Measurements from ENCODE around the gene ZNF45. TPM values are rescaled to one million over a fixed set of nuclear protein-coding genes. Genes with fewer than 3 reads are reported as not detected.
A peak's percentile ranks its signal among the peaks of the same experiment; 100 is the strongest.
"Not testable (repeated sequence)": the region's sequence is repeated elsewhere in the genome, so short reads cannot be mapped to it uniquely, and the experiment has no call there.

Gene ZNF45
- total and polyA plus RNA-seq, 2 donors from 2014 or later, result 4.8 to 16.1 TPM

DNA sequence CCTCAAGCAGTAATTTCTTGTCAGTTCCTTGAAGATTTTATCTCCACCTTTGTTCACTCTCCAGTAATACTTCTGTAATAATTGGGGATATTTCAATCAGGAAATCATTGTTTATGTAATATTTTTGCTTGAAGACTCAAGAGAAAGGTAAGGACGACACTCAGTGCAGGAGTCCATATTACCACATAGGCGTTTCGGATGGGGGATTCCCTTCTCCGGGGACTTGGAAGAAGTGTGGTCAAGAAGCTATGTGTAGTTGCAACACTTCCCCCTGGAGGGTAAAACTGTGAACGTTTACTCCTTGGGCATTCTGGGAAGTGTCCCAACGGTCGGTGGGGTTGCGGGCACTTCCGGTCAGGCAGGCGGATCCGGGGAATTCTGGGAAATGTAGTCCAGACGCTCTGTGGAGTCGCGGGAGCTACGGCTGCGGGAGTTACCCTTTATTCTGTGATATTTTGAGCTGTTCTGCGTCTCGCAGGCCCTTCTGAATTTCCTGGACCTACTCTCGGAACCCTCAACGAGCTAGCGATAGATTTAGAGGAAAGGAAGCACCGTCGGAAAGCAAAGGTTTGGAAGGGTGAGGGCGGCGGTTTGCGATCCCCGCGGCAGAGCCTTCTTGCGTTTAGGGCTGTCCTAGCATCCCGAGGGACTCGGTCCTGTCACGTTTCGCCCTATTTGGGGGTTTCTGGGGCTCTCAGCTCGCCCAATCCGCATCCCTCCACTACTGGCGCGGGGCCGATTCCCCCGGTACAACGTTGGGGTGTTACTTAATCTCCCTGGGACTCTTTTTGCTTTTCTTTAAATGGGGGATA, 16.0 kb upstream of the ZNF45 start, which contains the start of gene ZNF221:
Gene ZNF221, plus strand, starts transcription at position 395 of the 812 bp plus-strand sequence. CDS start 11,499 bp downstream, outside the sequence.
- peak within 1 kb of the TSS; percentile 88 to 99 (median 98) for H3K4me3 ChIP-seq (ENCODE audit: low read length in 3 of 3)
- H3K27me3 ChIP-seq (ENCODE audit: control insufficient read depth, insufficient read depth, low read length), result no peaks in the 10 kb centered on the region
- H3K27ac ChIP-seq (ENCODE audit: low read depth in 2 of 2, low read length in 2 of 2), result peak within 1 kb of the TSS; percentile 47 to 63
- H3K9me3 ChIP-seq (ENCODE audit: control insufficient read depth in 2 of 3, insufficient read depth in 1 of 3, low read length in 3 of 3), result peaks cover 0 to 39% (median 2%) of the 10 kb centered on the region in 3 donors
- no peaks in the 10 kb centered on the region for H3K4me1 ChIP-seq (ENCODE audit: control insufficient read depth in 2 of 3, insufficient read depth in 2 of 3, low read depth in 1 of 3, low read length in 3 of 3)
- FAIRE-seq (no peak), DNase-seq (peak; percentile 93 to 98 (median 95))
- H3K9ac ChIP-seq (ENCODE audit: low read length in 3 of 3), result peak within 1 kb of the TSS; percentile 57 to 82 (median 78)
- TF ChIP-seq, protein P1, sequence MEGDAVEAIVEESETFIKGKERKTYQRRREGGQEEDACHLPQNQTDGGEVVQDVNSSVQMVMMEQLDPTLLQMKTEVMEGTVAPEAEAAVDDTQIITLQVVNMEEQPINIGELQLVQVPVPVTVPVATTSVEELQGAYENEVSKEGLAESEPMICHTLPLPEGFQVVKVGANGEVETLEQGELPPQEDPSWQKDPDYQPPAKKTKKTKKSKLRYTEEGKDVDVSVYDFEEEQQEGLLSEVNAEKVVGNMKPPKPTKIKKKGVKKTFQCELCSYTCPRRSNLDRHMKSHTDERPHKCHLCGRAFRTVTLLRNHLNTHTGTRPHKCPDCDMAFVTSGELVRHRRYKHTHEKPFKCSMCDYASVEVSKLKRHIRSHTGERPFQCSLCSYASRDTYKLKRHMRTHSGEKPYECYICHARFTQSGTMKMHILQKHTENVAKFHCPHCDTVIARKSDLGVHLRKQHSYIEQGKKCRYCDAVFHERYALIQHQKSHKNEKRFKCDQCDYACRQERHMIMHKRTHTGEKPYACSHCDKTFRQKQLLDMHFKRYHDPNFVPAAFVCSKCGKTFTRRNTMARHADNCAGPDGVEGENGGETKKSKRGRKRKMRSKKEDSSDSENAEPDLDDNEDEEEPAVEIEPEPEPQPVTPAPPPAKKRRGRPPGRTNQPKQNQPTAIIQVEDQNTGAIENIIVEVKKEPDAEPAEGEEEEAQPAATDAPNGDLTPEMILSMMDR (IDR thresholded peaks at IDR 0.05; ENCODE audit: borderline replicate concordance, extremely low read depth, insufficient read depth), result peak; percentile 57
- intact Hi-C loops (cut with DNase I), result no loop called here
- peaks cover 0 to 2% (median 0%) of the 10 kb centered on the region in 3 donors for H3K36me3 ChIP-seq (ENCODE audit: control insufficient read depth in 2 of 3, insufficient read depth in 3 of 3, low read length in 3 of 3)

DNA sequence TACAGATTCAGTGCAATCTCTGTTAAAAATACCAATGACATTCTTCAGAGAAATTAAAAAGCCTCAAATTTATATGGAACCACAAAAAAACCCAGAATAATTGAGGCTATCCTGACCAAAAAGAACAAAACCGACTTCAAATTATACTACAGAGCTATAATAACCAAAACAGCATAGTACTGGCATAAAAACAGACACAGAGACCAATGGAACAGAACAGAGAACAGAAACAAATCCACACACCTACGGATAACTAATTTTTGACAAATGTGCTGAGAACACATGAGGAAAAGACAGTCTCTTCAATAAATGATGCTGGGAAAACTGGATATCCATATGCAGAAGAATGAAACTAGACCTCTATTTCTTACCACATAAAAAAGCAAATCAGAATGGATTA, 14.7 kb upstream of the ZNF45 start:
- intact Hi-C loops (cut with DNase I); FAIRE-seq; DNase-seq: not testable (repeated sequence)

DNA sequence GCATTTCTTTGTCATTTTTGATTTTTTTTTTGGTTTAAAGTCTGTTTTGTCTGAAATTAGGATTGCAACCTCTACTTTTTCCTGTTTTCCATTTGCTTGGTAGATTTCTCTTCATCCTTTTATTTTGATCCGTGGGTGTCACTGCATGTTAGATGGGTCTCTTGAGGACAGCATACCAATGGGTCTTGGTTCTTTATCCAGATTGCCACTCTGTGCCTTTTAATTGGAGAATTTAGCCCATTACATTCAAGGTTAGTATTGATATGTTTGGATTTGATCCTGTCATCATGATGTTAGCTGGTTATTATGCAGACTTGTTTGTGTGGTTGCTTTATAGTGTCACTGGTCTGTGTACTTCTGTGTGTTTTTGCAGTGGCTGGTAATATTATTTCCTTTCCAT, 12.3 kb upstream of the ZNF45 start:
- H3K36me3 ChIP-seq (ENCODE audit: control insufficient read depth in 2 of 3, insufficient read depth in 3 of 3, low read length in 3 of 3); H3K27me3 ChIP-seq (ENCODE audit: control insufficient read depth, insufficient read depth, low read length); intact Hi-C loops (cut with DNase I); DNase-seq; FAIRE-seq; H3K27ac ChIP-seq (ENCODE audit: low read depth in 2 of 2, low read length in 2 of 2); H3K9ac ChIP-seq (ENCODE audit: low read length in 3 of 3); H3K4me1 ChIP-seq (ENCODE audit: control insufficient read depth in 2 of 3, insufficient read depth in 2 of 3, low read depth in 1 of 3, low read length in 3 of 3); H3K4me3 ChIP-seq (ENCODE audit: low read length in 3 of 3): not testable (repeated sequence)
- H3K9me3 ChIP-seq (ENCODE audit: control insufficient read depth in 2 of 3, insufficient read depth in 1 of 3, low read length in 3 of 3), result peaks cover 0 to 25% (median 2%) of the 10 kb centered on the region in 3 donors

More for the DNA sequence above, 14.7 kb upstream of the ZNF45 start:
- H3K9ac ChIP-seq (ENCODE audit: low read length in 3 of 3); H3K27ac ChIP-seq (ENCODE audit: low read depth in 2 of 2, low read length in 2 of 2); H3K36me3 ChIP-seq (ENCODE audit: control insufficient read depth in 2 of 3, insufficient read depth in 3 of 3, low read length in 3 of 3); H3K27me3 ChIP-seq (ENCODE audit: control insufficient read depth, insufficient read depth, low read length); H3K4me3 ChIP-seq (ENCODE audit: low read length in 3 of 3); H3K4me1 ChIP-seq (ENCODE audit: control insufficient read depth in 2 of 3, insufficient read depth in 2 of 3, low read depth in 1 of 3, low read length in 3 of 3): not testable (repeated sequence)
- peaks cover 0 to 39% (median 2%) of the 10 kb centered on the region in 3 donors for H3K9me3 ChIP-seq (ENCODE audit: control insufficient read depth in 2 of 3, insufficient read depth in 1 of 3, low read length in 3 of 3)

DNA sequence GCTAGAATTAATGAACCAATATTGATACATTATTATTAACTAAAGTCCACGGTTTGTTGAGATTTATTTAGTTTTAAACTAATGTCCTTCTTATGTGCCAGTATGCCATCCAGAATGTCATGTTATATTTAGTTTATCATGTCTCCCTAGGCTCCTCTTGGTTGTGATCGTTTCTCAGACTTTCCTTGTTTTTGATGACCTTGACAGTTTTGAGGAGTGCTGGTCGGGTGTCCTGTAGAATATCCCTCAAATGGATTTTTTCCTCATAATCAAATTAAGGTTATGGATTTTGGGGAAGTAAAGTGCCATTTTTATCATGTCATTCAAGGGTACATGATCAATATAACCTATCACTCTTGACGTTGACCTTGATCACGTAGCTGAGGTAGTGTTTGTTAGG, 6.1 kb upstream of the ZNF45 start:
- DNase-seq (no peak), FAIRE-seq (no peak)
- H3K27ac ChIP-seq (ENCODE audit: low read depth in 2 of 2, low read length in 2 of 2), result no peak overlapping the region
- H3K9me3 ChIP-seq (ENCODE audit: control insufficient read depth in 2 of 3, insufficient read depth in 1 of 3, low read length in 3 of 3), result no peaks in the 10 kb centered on the region
- H3K9ac ChIP-seq (ENCODE audit: low read length in 3 of 3), result no peak overlapping the region
- intact Hi-C loops (cut with DNase I), result no loop called here
- H3K4me3 ChIP-seq (ENCODE audit: low read length in 3 of 3), result no peak overlapping the region
- H3K27me3 ChIP-seq (ENCODE audit: control insufficient read depth, insufficient read depth, low read length), result no peaks in the 10 kb centered on the region
- no peaks in the 10 kb centered on the region for H3K4me1 ChIP-seq (ENCODE audit: control insufficient read depth in 2 of 3, insufficient read depth in 2 of 3, low read depth in 1 of 3, low read length in 3 of 3)
- TF ChIP-seq, protein P1 (IDR thresholded peaks at IDR 0.05; ENCODE audit: borderline replicate concordance, extremely low read depth, insufficient read depth), result no peak
- no peaks in the 10 kb centered on the region for H3K36me3 ChIP-seq (ENCODE audit: control insufficient read depth in 2 of 3, insufficient read depth in 3 of 3, low read length in 3 of 3)

Measured in kidney (tissue), 14 donors.